CD4-positive, alpha-beta T cell treated with Interleukin-15 for 1 hour (primary cell): Measurements from ENCODE around the gene TAF3.

Experiments used
- DNase-seq: peaks from one replicate; pipeline ENCODE4 v3.0.0-alpha.2; 2020

Gene TAF3

GRCh38 chr10:7942316-7942715, 124.0 kb downstream of the TAF3 start:
- DNase-seq = no peak

DNA sequence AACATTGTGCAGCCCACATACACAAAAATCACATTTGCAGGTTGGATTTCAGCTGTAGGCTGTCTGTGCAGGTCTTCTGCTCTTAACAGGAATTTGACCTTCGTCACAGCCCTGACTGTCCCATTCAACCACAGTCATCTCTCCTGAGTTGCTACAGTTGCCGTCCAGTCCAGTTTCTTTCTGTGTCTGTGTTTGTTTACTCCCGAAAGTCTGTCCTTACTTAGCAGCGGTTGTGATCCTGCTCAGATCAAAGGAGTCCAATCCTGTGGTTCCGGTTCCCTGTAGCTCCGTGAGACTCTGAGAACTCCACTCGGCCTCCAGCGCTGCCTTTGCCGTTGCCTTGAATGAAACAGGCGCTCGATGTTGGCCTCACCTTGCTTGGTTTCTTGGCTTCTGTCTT, 124.6 kb downstream of the TAF3 start:
- no peak for DNase-seq

GRCh38 chr10:7944215-7944480, 125.8 kb downstream of the TAF3 start:
- no peak for DNase-seq

DNA sequence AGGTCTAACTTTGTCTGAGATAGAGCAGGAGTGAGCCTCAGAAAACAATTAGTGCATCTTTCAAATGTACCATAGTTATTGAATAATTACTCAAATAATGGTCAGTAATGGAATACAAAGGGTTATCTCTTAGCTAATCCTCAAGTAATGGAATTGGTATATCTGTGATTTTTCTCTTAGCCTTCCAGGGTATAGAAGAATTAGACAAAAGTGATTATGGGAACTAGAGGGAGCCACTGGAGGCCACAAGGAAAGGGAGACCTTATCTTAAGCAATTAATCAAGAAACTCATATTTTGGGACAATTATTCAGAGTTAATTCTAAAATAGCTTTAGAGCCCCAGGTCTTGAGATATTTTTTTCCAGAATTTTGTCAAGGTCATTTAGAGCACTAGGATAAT, 126.2 kb downstream of the TAF3 start:
- no peak for DNase-seq

DNA sequence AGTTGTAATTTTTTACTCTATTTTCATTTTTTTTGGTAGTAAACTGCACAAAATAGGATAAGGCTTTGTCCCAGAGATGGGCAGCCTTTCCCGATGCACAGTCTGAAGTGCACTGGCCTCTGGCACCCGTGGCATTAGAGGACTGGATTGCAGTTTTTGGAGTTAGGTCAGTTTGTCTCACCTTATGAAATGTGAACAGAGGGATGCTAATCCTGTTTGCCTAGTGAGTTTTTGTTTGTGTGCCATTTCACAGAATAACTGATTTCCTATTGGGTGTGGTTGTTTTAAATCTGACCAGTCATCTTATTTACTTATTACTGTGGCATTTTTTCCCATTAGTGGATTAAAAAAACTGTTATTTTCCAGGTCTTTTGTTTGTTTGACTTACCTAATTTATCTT, 126.7 kb downstream of the TAF3 start:
- DNase-seq = no peak

DNA sequence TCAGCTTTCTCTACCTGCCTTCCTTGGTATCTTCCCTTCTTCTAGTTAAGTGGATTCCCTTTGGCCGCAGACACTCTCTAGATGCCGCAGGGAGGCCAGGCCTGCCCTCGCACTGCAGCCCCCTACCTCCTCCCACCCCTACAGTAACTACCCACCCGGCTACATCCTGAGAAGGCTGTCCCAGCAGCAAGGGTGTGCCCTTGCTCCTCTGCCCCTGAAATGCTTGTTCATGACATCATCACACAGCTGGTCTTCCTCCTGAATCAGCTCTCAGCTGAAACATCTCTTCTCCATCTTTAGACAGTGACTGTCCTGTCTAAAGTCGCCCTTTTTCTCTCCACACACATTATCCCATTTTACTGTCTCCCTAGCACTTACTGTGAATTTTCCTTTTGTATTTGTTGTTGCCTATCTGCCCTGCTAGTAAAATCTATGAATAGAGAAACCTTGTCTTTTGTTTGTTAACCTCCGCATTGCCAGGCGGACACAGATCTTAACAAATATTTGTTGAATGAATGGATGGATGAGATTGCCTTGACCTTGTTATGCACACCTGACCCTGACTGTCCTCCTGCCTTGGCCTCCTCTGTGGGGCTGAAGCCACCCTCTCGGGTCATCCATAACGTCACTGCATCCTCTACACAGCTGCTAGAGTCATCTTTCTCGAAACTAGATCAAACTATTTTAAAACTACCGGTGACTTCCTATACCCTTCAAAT, 127.3 kb downstream of the TAF3 start:
- DNase-seq = no peak

DNA sequence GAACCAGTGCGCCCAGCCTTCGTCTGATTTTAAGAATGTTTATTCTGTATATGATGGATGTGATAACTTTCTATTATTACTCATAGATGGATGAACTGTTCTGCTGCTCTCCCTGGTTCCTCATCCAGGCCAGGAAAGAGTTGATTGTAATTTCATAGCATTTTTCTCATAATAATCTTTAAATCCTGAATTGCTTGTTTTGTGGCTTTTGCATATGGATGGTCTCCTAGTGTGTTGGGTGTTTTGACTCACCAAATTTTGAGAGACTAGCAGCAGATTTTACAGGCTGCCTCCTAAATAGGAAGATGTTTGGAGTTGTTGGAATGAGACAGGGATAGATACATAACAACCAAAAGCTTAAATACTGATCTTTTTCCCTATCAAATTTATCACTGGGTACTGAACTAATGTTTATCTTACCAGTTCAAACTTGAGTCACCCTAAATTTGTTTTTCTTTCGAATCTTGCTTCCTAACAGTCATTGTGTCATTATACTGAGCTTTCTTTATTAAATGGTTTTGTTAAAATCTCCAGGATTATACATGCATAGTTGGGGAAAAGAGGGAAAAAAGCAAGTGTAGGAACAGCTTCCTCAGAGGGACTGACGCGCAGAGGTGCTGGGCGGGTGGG, 130.2 kb downstream of the TAF3 start:
- DNase-seq = no peak

DNA sequence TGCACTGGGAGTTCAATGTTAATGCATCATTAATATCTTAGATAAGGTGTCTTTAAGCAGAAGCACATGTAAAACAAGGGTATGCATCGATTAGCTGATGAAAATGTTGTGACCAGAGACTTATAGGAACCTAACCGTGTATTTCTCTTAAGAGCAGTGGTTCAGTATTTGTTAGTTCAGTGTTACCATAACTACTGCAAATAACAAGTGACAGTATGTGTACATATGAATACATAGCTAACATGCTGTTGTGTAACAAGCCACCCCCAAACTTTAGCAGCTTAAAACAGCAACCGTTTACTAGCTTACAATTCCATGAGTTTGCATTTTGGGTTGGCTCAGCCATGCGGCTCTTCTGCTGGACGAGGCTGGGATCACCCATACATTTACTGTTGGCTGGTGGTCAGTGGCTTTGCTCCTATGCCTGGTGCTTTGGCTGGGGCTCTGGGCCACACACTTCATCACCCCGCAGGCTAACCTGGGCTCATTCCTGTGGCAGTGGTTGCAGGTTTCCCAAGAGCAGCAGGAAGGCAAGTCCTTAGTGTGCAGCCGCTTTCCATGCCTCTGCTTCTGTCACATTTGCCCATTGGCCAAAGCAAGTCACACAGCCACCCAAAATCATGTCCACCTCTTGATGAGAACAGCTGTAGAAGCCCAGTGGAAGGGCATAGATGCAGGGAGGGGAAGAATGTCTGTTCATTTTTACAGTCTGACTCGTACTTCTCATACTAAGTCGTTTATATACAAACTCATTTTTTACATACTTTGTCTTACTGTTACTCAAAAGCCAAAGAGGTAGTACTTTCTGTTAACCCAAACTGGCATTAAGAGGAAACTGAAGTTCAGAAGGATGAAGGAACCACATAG, 132.9 kb downstream of the TAF3 start:
- DNase-seq = no peak

- no peak for DNase-seq
Measured at GRCh38 chr10:7952266-7952665, 134.0 kb downstream of the TAF3 start.

DNA sequence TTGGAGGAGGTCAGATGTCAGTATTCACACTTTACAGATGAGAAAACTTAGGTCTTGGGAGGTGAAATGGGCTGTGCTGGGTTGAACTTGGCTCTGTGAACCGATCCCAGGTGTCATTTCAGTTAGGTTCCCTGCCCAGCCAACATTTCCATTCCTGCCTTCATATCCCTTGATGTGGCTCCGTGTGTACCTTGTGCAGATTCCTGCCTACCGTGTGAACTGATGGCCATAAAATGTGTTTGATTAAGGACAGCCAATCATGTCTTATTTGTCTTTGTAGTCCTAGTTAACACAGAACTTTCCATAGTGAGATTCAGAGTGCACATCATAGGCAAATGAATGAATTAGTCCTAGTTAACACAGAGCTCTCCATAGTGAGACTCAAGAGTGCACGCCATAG, 135.1 kb downstream of the TAF3 start:
- no peak for DNase-seq

- DNase-seq = no peak
Measured at GRCh38 chr10:7955446-7955845, 137.1 kb downstream of the TAF3 start.

DNA sequence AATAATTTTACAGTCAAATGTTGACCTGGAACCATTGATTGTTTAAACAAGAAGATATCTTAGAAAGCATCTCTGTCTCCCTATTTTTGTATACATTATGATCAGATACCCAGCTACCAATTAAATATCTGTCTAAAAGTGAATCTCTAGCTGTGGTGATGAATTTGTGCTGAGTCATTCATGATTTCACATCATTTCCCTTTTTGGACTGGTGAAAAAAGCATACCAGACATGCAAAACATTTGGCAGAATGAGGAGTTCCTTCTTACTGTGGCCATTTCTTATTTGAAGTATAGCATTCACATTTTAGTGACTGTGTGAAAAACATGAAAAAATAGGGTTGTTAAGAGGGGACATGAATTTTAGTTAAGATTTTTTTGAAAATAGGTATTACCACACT, 138.2 kb downstream of the TAF3 start:
- DNase-seq = no peak

GRCh38 chr10:7957591-7957990, 139.3 kb downstream of the TAF3 start:
- no peak for DNase-seq

- no peak for DNase-seq
Measured at GRCh38 chr10:7958442-7958841, 140.1 kb downstream of the TAF3 start.

GRCh38 chr10:7960108-7960507, 141.8 kb downstream of the TAF3 start:
- DNase-seq = no peak

DNA sequence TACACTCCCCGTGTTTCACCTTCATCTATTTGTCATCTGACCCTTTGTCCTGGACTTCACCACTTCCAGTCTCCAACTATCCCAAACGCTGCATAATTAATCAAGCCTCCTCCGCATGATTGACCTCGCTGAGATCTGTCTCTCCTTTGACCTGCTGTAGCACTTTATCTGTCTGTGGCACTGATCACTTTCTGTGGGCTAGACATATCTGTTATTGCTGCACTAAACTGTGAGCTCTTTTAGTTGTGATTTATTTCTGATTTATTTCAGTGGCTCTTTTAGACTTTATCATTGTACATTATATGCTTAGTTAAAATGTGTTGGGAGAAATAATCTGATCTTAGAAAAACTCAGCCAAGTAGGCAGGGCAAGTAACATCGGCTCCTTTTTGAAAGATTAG, 144.3 kb downstream of the TAF3 start:
- no peak for DNase-seq

DNA sequence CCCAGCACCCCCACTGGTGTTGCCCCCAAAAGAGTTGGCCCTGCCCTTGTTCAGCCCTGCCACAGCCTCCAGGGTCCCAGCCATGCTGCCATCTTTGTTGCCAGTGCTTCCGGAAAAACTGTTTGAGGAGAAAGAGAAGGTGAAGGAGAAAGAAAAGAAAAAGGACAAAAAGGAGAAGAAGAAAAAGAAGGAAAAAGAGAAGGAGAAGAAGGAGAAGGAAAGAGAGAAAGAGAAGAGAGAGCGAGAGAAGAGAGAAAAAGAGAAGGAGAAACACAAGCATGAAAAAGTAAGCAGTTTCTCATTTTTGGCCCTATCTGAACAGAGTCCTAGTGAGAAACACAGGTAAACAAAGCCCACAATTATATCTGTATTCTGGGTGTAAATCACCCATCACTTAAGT, 147.2 kb downstream of the TAF3 start:
- no peak for DNase-seq

DNA sequence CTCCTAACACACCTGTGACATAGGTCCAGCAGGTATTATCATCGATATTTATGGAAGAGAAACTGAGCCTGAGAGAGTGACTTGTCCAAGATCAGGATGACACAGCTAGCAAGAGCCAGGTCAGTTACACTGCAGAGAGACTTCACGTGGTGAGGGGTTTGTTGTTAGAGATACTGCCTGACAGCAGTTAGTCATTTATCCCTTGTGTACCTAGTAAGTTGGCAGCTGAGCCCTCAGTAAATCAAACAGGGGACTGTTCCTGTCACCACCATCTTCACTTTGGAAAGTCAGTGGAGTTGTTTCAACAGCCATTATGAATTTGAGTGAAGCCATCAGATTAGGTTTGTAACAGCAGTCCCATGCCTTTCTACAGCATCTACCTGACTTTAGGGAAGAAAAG, 148.7 kb downstream of the TAF3 start:
- DNase-seq = no peak

- DNase-seq = no peak
Measured at GRCh38 chr10:7968510-7969112, 150.3 kb downstream of the TAF3 start.

GRCh38 chr10:7969623-7970022, 151.3 kb downstream of the TAF3 start:
- DNase-seq = no peak

GRCh38 chr10:7971949-7972348, 153.6 kb downstream of the TAF3 start:
- no peak for DNase-seq

DNA sequence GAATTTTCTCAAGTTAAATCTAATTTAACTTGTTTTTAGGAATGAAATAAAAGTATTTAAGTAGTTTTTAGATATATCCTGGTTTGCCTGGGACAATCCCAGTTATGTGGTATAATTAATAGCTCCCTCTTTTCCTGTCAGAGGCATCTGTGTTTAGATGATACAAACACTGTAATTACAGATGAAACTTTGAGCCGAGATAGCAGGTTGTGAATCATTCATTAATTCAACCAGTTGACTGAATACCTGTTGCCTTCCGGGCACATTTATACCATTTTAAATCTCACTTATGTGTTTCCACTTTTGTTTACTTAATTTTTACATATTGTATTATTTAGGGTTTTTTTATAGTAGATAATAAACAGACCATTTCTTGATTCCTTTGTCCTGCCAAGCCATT, 154.1 kb downstream of the TAF3 start:
- DNase-seq = no peak

GRCh38 chr10:7980196-7980595, 161.9 kb downstream of the TAF3 start:
- DNase-seq = no peak

GRCh38 chr10:7982727-7983126, 164.4 kb downstream of the TAF3 start:
- no peak for DNase-seq
